ENCODE data around the gene NOD1. TPM values are rescaled to one million over a fixed set of nuclear protein-coding genes. Genes with fewer than 3 reads are reported as not detected.

Gene NOD1
- total and polyA plus RNA-seq, 2 of the 8 experiments (the other 6 are each of a cell fraction or from before 2014, with no cell fraction given), result 3.8 to 6.5 TPM

GRCh38 chr7:30379741-30380140, 98.8 kb downstream of the NOD1 start:
- Histone ChIP-seq H4K5ac (ENCODE audit: insufficient read length, low read depth, low read length) (no peak overlapping the region), H3K18ac (ENCODE audit: extremely low read depth, low read length) (no peak overlapping the region), H3K9ac (replicated peaks in 1 of 4; ENCODE audit: extremely low read depth in 1 of 4, low read depth in 3 of 4, low read length in 3 of 4) (no peak overlapping the region), H3K56ac (replicated peaks; ENCODE audit: insufficient read length, low read depth, low read length) (no peak overlapping the region), H2BK20ac (ENCODE audit: low read length) (no peak overlapping the region), H3K23me2 (ENCODE audit: low read depth, low read length) (no peaks in the 10 kb centered on the region), H3K4me2 (ENCODE audit: insufficient read depth in 1 of 2, low read depth in 2 of 2, low read length in 2 of 2) (no peak overlapping the region), H2BK15ac (ENCODE audit: low read length) (no peak overlapping the region), H3K4me3 (ENCODE audit: extremely low read depth in 1 of 4, insufficient read depth in 2 of 4, low read depth in 3 of 4, low read length in 4 of 4) (no peak overlapping the region), H3K4me1 (replicated peaks in 1 of 4; ENCODE audit: control insufficient read depth in 3 of 4, insufficient read depth in 4 of 4, low read length in 3 of 4) (no peaks in the 10 kb centered on the region), H2BK120ac (replicated peaks; ENCODE audit: low read depth, low read length) (no peak overlapping the region), H3K79me1 (ENCODE audit: low read depth, low read length) (no peaks in the 10 kb centered on the region), H3K27me3 (replicated peaks in 1 of 4; ENCODE audit: control insufficient read depth in 3 of 4, extremely low read depth in 1 of 4, insufficient read depth in 3 of 4, low read length in 3 of 4) (no peaks in the 10 kb centered on the region), H3K23ac (ENCODE audit: insufficient read length) (no peak overlapping the region), H2BK12ac (ENCODE audit: low read depth, low read length) (no peak overlapping the region), H3K9me3 (ENCODE audit: insufficient read depth in 2 of 2, low read depth in 1 of 2, low read length in 1 of 2) (no peaks in the 10 kb centered on the region), H3K36me3 (ENCODE audit: control insufficient read depth in 2 of 4, insufficient read depth in 4 of 4, low read length in 3 of 4) (no peaks in the 10 kb centered on the region), H3K27ac (ENCODE audit: low read depth, low read length) (no peak overlapping the region), H4K91ac (replicated peaks; ENCODE audit: insufficient read length, low read length) (no peak overlapping the region), H4K20me1 (replicated peaks in 1 of 2; ENCODE audit: control insufficient read depth in 1 of 2, insufficient read depth in 2 of 2, low read length in 2 of 2) (no peaks in the 10 kb centered on the region), H3K79me2 (ENCODE audit: control insufficient read depth in 1 of 2, insufficient read depth in 2 of 2, low read length in 2 of 2) (no peaks in the 10 kb centered on the region), H2AK5ac (ENCODE audit: low read depth, low read length) (no peak overlapping the region), H4K8ac (ENCODE audit: extremely low read depth, insufficient read depth, low read length) (no peak overlapping the region), H2BK5ac (ENCODE audit: low read depth, low read length) (no peak overlapping the region), H2AFZ (ENCODE audit: low read length) (no peak overlapping the region), H3K14ac (ENCODE audit: insufficient read length) (no peak overlapping the region), H3K4ac (replicated peaks; ENCODE audit: insufficient read length, low read depth, low read length) (no peak overlapping the region)
- FAIRE-seq (no peak), DNase-seq (ENCODE audit: low read depth in 1 of 2, low spot score in 2 of 2) (no peak)
- CTCF ChIA-PET (ENCODE audit: partially characterized antibody), result no interaction called here
- POLR2A ChIA-PET (ENCODE audit: partially characterized antibody), result no interaction called here
- 88% methylated on average over 4 of the region's 4 CpGs; no CpG with 5 or more reads in 1 of the 2 experiments for WGBS, 2 experiments (ENCODE audit: extremely low coverage in 1 of 2, insufficient coverage in 1 of 2, insufficient read length in 1 of 2, insufficient replicate concordance in 2 of 2, low coverage in 1 of 2, low lambda C conversion rate in 2 of 2, missing lambda C conversion rate in 1 of 2)
- TF ChIP-seq CTCF (IDR thresholded peaks at IDR 0.05; ENCODE audit: control extremely low read depth in 1 of 3, insufficient read depth in 1 of 3, low read depth in 1 of 3, low read length in 3 of 3) (no peak), TEAD4 (IDR thresholded peaks at IDR 0.05; ENCODE audit: low read depth, low read length) (no peak), RAD21 (IDR thresholded peaks at IDR 0.05 in 1 of 2, conservative IDR thresholded peaks at IDR 0.05 in 1 of 2; ENCODE audit: low read depth in 2 of 2, low read length in 2 of 2) (no peak), SAP30 (IDR thresholded peaks at IDR 0.05; ENCODE audit: insufficient read depth, insufficient replicate concordance, low read length) (no peak), TBP (IDR thresholded peaks at IDR 0.05; ENCODE audit: low read depth, low read length) (no peak), BCL11A (IDR thresholded peaks at IDR 0.05; ENCODE audit: low read depth in 2 of 2, low read length in 2 of 2) (no peak), SIX5 (IDR thresholded peaks at IDR 0.05; ENCODE audit: low read depth, low read length) (no peak), RBBP5 (IDR thresholded peaks at IDR 0.05; ENCODE audit: borderline replicate concordance, low read depth, low read length) (no peak), FOSL1 (IDR thresholded peaks at IDR 0.05; ENCODE audit: insufficient read depth, low read depth, low read length) (no peak), KDM4A (IDR thresholded peaks at IDR 0.05; ENCODE audit: low read depth, low read length, severe bottlenecking) (no peak)

Data from H1 (cell line).